GM18520 (cell line): ENCODE data around the gene ICAM2.
"Not testable (repeated sequence)": the region's sequence is repeated elsewhere in the genome, so short reads cannot be mapped to it uniquely, and the experiment has no call there.

Source experiments
- ATAC-seq: cut with Tn5 transposase; IDR thresholded peaks from one replicate; pipeline ENCODE4 v1.9.1; 2021; ENCODE audit not compliant: unreplicated experiment

Gene ICAM2

GRCh38 chr17:63998050-63998720 is 22.2 kb downstream of the ICAM2 start, which contains the start of gene PRR29:
TSS of gene PRR29 (plus strand) at chr17:63998351. CDS start at chr17:63998365, 14 bp downstream.
- ATAC-seq = no peak

GRCh38 chr17:63997341-63998048 is 22.9 kb downstream of the ICAM2 start:
- no peak for ATAC-seq

GRCh38 chr17:63996430-63997182 is 23.8 kb downstream of the ICAM2 start:
- no peak for ATAC-seq

GRCh38 chr17:63995626-63996025 is 24.8 kb downstream of the ICAM2 start:
- ATAC-seq = no peak

DNA sequence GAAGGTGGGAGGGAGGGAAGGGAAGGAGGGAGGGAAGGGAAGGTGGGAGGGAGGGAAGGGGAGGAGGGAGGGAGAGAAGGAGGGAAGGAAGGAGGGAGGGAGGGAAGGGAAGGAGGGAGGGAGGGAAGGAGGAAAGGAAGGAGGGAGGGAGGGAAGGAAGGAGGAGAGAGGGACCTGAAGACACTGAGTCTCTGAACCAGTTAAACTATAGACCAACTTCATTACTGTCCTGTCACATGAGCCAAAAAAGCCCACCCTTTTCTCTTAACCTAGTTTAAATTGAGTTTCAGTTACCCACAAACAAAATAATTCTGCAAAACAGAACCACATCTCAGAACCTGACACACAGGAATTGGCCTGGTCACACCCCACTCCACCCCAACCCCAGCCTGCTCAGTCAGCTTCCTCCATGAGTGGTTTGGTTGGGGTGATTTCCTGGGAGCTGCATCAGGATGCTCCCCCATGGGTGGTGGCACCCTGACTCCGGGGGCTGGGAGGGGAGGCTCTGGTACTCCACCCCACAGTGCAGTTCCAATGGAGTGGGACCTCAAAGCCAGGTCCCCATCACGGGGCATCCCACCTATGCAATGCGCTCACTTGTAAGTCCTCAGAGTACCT is 27.0 kb downstream of the ICAM2 start:
- ATAC-seq = no peak

- ATAC-seq = no peak
Observed at GRCh38 chr17:63991611-63992010, 28.8 kb downstream of the ICAM2 start.

GRCh38 chr17:63989622-63990345 is 30.6 kb downstream of the ICAM2 start:
- ATAC-seq = no peak

DNA sequence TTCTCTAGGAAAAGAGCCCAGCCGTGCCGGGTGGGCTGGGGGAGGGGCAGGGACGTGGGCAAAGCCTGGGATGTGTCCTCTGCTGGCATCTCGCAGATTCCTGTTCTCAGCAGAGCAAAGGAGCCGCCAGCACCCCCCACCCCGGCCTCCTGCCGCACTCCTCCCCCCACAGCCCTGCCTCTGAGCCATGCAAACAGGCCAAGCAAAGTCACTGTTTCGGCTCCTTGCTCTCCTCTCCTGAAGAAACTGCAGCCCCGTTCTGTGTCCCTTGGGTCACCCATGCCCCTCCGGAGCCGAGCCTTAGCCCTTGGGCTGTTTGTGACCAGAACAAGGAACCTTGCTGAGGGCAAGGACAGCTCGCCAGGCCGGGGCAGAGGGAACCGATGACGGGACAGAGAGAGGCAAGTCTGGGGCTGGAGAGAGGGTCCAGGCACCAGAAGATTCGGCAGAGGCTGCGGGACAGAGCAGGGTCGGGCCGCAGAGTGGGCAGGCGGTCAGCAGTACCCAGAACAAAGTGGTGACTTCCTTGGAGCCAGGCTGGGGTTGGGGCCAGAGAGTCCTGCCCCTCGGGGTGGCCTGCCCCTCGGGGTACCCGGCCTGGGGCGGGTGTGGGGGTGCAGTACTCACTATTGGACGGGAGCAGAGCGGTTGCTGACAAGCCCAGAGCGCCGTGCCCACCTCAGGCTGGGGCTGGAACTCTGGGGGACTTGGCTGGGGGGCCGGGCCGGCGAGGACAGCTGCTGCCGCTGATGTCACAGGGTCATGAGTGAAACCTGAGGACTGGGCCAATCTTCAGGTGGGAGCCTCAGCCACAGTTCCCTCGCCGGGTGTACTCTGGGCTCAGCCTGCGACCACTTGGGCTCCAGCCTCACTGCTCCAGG is 31.5 kb downstream of the ICAM2 start:
- ATAC-seq = no peak

DNA sequence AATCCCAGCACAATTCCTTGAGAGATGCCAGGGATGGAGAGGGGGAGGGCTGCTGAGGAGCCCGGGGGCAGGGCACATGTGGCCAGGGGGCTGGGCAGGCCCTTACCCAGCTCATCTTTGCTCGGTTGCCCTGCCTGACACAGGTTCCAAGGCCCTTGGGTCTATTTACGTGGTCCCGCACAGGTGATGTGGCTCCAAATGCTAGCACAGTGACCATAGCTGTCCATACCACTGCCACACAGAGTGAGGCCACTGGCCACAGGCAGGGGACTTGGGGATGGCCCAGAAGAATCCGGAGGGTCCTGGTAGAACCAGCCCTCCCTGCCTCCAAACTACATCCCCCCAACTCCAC is 32.3 kb downstream of the ICAM2 start:
- no peak for ATAC-seq

- ATAC-seq = no peak
Observed at GRCh38 chr17:63987221-63988126, 33.0 kb downstream of the ICAM2 start.

DNA sequence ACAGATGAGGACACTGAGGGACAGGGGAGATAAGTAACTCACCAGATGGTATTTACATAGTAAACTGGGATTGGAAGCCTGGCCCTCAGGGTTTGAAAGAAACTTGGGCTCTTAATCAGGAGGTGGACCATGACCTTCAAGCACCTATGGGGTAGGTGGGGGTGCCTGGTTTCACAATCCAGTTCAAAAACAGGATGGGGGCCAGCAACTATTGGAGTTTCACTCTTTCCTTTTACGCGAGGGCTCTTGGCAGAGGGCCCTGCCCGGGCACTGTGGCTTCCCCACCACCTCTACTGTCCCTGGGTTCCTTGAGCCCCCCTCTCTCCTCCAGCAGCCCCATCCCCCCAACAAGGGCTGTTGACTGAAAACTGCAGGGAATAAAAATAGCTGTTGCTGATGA is 33.6 kb downstream of the ICAM2 start:
- ATAC-seq = no peak

DNA sequence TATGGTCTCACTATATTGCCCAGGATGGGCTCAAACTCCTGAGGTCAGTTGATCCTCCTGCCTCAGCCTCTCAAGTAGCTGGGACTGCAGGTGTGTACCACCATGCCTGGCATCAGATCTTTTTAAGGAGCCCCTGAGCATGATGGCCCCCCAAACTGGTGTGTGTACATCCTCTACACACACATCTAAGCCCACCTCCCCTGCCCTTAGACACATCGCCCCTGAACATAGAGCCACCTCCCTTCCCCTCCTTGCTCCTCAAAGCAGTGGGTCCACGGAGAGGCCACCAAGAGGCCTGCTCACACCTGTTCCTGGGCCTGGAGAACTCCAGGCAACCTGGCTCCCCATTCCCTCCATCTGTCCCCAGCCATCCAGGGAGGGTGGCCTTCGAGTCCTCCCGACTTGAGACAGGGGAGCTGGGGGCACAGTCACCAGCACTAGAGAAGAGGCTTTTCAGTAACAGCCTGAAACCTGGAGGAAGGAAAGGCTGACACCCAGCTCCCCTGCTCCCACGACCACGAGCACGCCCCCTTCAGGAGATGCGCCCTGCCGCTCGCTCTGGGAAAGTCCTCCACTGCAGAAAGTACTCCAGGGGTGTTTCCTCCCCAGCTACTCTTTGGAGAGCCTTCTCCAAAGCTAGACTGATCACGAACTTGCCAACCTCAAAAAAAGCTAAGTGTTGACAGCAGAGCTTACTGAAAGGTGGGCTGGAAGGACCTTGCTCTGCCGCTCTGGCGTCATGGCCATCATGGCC is 34.9 kb downstream of the ICAM2 start:
- ATAC-seq = no peak

DNA sequence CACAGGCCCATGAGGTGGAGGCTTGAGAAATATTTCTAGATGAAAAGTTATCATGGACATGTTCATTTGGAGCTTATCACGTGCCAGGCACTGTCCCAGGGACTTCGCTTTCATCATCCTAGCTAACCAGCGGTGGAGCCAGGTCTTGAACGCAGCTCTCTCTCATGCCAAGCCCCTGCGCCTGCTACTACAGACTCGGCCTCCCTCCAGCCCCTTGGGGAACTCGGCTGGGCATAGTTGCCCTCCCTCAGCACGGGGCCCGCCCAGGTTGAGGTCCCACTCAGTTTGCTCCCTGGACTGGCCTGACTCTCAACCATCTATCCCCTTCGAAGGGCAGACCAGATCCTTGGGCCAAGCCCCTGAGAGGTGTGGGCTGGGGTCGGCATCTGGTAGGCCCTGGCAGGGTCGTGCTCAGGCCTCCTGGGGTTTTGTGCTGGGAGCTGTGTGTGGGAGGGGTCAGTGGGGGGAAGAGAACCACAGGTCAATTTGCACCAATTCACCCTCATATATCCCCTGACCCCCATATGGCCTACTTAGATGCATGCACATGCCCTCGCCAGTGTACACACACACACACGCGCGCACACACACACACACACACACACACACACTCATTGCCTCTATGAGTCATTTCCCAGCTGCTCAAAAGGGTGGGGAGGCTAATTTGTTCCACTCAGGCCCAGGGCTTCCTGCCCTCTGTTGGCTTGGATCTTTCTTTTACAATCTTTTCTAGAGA is 35.6 kb downstream of the ICAM2 start:
- ATAC-seq = no peak

- ATAC-seq = no peak
Observed at GRCh38 chr17:63984236-63984635, 36.2 kb downstream of the ICAM2 start.

- no peak for ATAC-seq
Observed at GRCh38 chr17:63983320-63983719, 37.1 kb downstream of the ICAM2 start.

DNA sequence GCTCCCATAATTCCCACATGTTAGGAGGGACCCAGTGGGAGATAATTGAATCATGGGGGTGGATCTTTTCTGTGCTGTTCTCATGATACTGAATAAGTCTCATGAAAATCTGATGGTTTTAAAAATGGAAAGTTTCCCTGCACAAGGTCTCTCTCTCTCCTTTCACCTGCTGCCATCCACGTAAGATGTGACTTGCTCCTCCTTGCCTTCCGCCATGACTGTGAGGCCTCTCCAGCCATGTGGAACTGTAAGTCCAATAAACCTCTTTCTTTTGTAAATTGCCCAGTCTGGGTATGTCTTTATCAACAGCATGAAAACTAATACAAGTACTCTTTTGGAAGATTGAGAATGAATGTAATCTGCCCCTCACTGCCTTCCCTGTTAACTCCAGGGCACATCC is 37.8 kb downstream of the ICAM2 start:
- ATAC-seq = not testable (repeated sequence)
